Liver (tissue), 3 donors: ENCODE results near the gene CCDC91.

ENCODE experiments used
- EGR1 ChIP-seq, 2 donors: IDR thresholded peaks; 2 replicates each; pipeline ENCODE4 v1.6.1; 2016 to 2018; ENCODE audit warnings: antibody characterized with exemption in 2 of 2, low read depth in 2 of 2
- GABPA ChIP-seq, 2 donors: IDR thresholded peaks in 1 of 2; conservative IDR thresholded peaks in 1 of 2; 2 replicates each; pipeline ENCODE4 v1.6.1; 2016; ENCODE audit warnings: antibody characterized with exemption in 2 of 2, mild to moderate bottlenecking in 1 of 2, moderate library complexity in 1 of 2
- HNF4A ChIP-seq, 2 donors: conservative IDR thresholded peaks; 2 replicates each; pipeline ENCODE4 v1.6.1; 2016; ENCODE audit warnings: antibody characterized with exemption in 2 of 2, mild to moderate bottlenecking in 2 of 2
- RAD21 ChIP-seq, 2 donors: IDR thresholded peaks; 2 replicates each; pipeline ENCODE4 v1.6.1; 2016; ENCODE audit warnings: antibody characterized with exemption in 2 of 2, mild to moderate bottlenecking in 2 of 2
- RXRA ChIP-seq, 2 donors: IDR thresholded peaks; 2 replicates each; pipeline ENCODE4 v1.6.1; 2017 to 2018; ENCODE audit warnings: antibody characterized with exemption in 2 of 2, mild to moderate bottlenecking in 1 of 2
- SP1 ChIP-seq: IDR thresholded peaks from 2 replicates; pipeline ENCODE4 v1.6.1; 2018; ENCODE audit warnings: antibody characterized with exemption, mild to moderate bottlenecking
- YY1 ChIP-seq: IDR thresholded peaks from 2 replicates; pipeline ENCODE4 v1.6.1; 2016; ENCODE audit warnings: antibody characterized with exemption, mild to moderate bottlenecking
- TF ChIP-seq, protein P1 (sequence below): fragments of 150-350 bp; IDR thresholded peaks from 2 replicates; pipeline ENCODE4 v1.5.1; 2017; ENCODE audit warnings: improper control_type of control experiment, low read depth, low read length; ENCODE audit not compliant: missing input control
- TF ChIP-seq, protein P2 (sequence below): IDR thresholded peaks from 2 replicates; pipeline ENCODE4 v1.6.1; 2016; ENCODE audit warnings: antibody characterized with exemption, mild to moderate bottlenecking
- TF ChIP-seq, protein P3 (sequence below): IDR thresholded peaks from 2 replicates; pipeline ENCODE4 v1.6.1; 2016; ENCODE audit warnings: antibody characterized with exemption
- TF ChIP-seq, protein P4 (sequence below): IDR thresholded peaks from 2 replicates; pipeline ENCODE4 v1.6.1; 2016; ENCODE audit warnings: antibody characterized with exemption
- donor health status: healthy.
- donor health status: healthy.

DNA sequence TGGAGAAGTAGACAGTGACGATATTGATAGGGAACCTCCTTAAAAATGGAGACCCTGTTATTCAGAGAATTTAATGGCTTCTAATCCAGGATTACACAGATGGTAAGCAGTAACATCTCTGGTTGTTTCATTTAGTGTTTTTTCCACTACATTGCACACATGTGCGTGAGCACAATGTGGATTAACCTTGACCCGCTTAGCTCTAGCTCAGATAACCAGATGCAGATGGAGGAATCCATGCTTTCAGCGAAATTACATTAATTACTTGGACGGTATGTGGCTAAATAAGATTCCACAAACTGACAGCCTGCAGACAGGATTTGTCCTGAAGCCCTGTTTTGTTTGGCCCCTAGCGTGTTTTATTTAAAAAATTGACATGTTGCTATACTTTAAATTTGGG is 378.4 kb downstream of the CCDC91 start:
- TF ChIP-seq, protein P1, sequence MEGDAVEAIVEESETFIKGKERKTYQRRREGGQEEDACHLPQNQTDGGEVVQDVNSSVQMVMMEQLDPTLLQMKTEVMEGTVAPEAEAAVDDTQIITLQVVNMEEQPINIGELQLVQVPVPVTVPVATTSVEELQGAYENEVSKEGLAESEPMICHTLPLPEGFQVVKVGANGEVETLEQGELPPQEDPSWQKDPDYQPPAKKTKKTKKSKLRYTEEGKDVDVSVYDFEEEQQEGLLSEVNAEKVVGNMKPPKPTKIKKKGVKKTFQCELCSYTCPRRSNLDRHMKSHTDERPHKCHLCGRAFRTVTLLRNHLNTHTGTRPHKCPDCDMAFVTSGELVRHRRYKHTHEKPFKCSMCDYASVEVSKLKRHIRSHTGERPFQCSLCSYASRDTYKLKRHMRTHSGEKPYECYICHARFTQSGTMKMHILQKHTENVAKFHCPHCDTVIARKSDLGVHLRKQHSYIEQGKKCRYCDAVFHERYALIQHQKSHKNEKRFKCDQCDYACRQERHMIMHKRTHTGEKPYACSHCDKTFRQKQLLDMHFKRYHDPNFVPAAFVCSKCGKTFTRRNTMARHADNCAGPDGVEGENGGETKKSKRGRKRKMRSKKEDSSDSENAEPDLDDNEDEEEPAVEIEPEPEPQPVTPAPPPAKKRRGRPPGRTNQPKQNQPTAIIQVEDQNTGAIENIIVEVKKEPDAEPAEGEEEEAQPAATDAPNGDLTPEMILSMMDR, result no peak
- no peak for TF ChIP-seq EGR1 (IDR thresholded peaks at IDR 0.05; ENCODE audit: low read depth in 2 of 2)
- TF ChIP-seq RXRA (IDR thresholded peaks at IDR 0.05), result no peak
- TF ChIP-seq, protein P2, sequence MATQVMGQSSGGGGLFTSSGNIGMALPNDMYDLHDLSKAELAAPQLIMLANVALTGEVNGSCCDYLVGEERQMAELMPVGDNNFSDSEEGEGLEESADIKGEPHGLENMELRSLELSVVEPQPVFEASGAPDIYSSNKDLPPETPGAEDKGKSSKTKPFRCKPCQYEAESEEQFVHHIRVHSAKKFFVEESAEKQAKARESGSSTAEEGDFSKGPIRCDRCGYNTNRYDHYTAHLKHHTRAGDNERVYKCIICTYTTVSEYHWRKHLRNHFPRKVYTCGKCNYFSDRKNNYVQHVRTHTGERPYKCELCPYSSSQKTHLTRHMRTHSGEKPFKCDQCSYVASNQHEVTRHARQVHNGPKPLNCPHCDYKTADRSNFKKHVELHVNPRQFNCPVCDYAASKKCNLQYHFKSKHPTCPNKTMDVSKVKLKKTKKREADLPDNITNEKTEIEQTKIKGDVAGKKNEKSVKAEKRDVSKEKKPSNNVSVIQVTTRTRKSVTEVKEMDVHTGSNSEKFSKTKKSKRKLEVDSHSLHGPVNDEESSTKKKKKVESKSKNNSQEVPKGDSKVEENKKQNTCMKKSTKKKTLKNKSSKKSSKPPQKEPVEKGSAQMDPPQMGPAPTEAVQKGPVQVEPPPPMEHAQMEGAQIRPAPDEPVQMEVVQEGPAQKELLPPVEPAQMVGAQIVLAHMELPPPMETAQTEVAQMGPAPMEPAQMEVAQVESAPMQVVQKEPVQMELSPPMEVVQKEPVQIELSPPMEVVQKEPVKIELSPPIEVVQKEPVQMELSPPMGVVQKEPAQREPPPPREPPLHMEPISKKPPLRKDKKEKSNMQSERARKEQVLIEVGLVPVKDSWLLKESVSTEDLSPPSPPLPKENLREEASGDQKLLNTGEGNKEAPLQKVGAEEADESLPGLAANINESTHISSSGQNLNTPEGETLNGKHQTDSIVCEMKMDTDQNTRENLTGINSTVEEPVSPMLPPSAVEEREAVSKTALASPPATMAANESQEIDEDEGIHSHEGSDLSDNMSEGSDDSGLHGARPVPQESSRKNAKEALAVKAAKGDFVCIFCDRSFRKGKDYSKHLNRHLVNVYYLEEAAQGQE, result no peak
- TF ChIP-seq RAD21 (IDR thresholded peaks at IDR 0.05), result no peak
- TF ChIP-seq, protein P3, sequence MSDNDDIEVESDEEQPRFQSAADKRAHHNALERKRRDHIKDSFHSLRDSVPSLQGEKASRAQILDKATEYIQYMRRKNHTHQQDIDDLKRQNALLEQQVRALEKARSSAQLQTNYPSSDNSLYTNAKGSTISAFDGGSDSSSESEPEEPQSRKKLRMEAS, result no peak
- no peak for TF ChIP-seq HNF4A (conservative IDR thresholded peaks at IDR 0.05)
- TF ChIP-seq, protein P4, sequence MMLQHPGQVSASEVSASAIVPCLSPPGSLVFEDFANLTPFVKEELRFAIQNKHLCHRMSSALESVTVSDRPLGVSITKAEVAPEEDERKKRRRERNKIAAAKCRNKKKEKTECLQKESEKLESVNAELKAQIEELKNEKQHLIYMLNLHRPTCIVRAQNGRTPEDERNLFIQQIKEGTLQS, result no peak
- no peak for TF ChIP-seq GABPA (IDR thresholded peaks at IDR 0.05 in 1 of 2, conservative IDR thresholded peaks at IDR 0.05 in 1 of 2)
- no peak for TF ChIP-seq SP1
- TF ChIP-seq YY1, result no peak
